HG02571 (cell line): Measurements from ENCODE around the gene IGFLR1.

Experiments used
- ATAC-seq: cut with Tn5 transposase; IDR thresholded peaks from one replicate; pipeline ENCODE4 v1.9.1; 2021; ENCODE audit warnings: mild to moderate bottlenecking, moderate library complexity; ENCODE audit not compliant: unreplicated experiment

IGFLR1 gene

GRCh38 chr19:35739275-35740107 is 2.8 kb downstream of the IGFLR1 start:
- no peak for ATAC-seq

GRCh38 chr19:35738887-35739229 is 3.4 kb downstream of the IGFLR1 start:
- no peak for ATAC-seq

GRCh38 chr19:35738021-35738886 is 4.0 kb downstream of the IGFLR1 start:
- no peak for ATAC-seq

- no peak for ATAC-seq
Measured at GRCh38 chr19:35736913-35737886, 5.1 kb downstream of the IGFLR1 start.

GRCh38 chr19:35734889-35735288 is 7.4 kb downstream of the IGFLR1 start:
- ATAC-seq, result no peak

GRCh38 chr19:35734273-35734672 is 8.0 kb downstream of the IGFLR1 start:
- ATAC-seq, result no peak

- no peak for ATAC-seq
Measured at GRCh38 chr19:35733180-35734125, 8.8 kb downstream of the IGFLR1 start.

- ATAC-seq, result no peak
Measured at GRCh38 chr19:35732540-35733179, 9.6 kb downstream of the IGFLR1 start.

- no peak for ATAC-seq
Measured at GRCh38 chr19:35731779-35732405, 10.4 kb downstream of the IGFLR1 start.

- no peak for ATAC-seq
Measured at GRCh38 chr19:35731353-35731752, 10.9 kb downstream of the IGFLR1 start.

GRCh38 chr19:35730326-35730725 is 11.9 kb downstream of the IGFLR1 start:
- no peak for ATAC-seq

- no peak for ATAC-seq
Measured at GRCh38 chr19:35729763-35730162, 12.5 kb downstream of the IGFLR1 start.

- no peak for ATAC-seq
Measured at GRCh38 chr19:35729021-35729420, 13.2 kb downstream of the IGFLR1 start.

- ATAC-seq, result no peak
Measured at GRCh38 chr19:35727956-35728706, 14.1 kb downstream of the IGFLR1 start.

GRCh38 chr19:35727053-35727955 is 14.9 kb downstream of the IGFLR1 start:
- no peak for ATAC-seq

- no peak for ATAC-seq
Measured at GRCh38 chr19:35725216-35725861, 16.9 kb downstream of the IGFLR1 start.

GRCh38 chr19:35724560-35724959 is 17.7 kb downstream of the IGFLR1 start:
- ATAC-seq, result no peak
